ENCODE results near the gene CHD5.

Gene CHD5

DNA sequence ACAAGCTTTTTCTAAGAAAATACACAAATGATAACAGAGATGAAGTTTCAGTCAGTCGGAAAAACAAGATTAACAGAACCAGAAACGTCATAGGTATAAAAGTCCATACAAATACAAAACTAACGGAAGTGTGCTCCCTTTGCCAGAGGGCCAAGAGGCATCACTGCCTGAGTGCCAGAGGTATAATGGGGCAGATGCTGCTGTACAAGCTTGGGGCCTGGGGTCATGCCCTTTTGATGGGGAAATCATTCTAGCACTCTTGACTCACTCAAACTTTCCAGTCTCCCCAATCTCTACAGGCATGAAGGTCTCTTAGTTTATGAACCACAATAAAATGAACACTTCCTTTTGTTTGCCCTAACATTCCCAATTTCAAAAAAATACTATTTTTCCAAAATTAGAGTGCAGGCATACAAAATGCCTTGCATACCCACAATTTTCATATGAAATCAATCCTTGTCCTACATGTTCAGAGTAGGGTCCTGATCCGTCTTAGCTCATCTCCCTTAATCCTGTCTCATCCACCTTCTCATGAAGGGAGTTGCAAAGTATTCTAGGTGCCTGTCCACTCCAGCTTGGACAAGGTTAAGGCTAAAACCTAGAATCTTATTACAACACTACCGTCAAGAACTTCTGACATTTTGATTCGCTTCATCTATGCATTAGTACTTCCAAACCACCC lies 17.8 kb upstream of the CHD5 start:
- no peaks in the 10 kb centered on the region for H3K27me3 ChIP-seq (replicated peaks)
- H3K36me3 ChIP-seq (replicated peaks) = peaks cover 35% of the 10 kb centered on the region
- in situ Hi-C loops (cut with HindIII; ENCODE audit: low pct_ligation_motif_present, low sequenced_read_pairs) = no loop called here
- H3K4me3 ChIP-seq (ENCODE audit: low read depth, low read length) = peak overlapping the region; percentile 97
- TF ChIP-seq, protein P1, sequence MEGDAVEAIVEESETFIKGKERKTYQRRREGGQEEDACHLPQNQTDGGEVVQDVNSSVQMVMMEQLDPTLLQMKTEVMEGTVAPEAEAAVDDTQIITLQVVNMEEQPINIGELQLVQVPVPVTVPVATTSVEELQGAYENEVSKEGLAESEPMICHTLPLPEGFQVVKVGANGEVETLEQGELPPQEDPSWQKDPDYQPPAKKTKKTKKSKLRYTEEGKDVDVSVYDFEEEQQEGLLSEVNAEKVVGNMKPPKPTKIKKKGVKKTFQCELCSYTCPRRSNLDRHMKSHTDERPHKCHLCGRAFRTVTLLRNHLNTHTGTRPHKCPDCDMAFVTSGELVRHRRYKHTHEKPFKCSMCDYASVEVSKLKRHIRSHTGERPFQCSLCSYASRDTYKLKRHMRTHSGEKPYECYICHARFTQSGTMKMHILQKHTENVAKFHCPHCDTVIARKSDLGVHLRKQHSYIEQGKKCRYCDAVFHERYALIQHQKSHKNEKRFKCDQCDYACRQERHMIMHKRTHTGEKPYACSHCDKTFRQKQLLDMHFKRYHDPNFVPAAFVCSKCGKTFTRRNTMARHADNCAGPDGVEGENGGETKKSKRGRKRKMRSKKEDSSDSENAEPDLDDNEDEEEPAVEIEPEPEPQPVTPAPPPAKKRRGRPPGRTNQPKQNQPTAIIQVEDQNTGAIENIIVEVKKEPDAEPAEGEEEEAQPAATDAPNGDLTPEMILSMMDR (IDR thresholded peaks at IDR 0.05; ENCODE audit: low read depth, low read length, missing control alignments) = no peak
- H3K27ac ChIP-seq = peak overlapping the region; percentile 67
- DNase-seq = no peak

DNA sequence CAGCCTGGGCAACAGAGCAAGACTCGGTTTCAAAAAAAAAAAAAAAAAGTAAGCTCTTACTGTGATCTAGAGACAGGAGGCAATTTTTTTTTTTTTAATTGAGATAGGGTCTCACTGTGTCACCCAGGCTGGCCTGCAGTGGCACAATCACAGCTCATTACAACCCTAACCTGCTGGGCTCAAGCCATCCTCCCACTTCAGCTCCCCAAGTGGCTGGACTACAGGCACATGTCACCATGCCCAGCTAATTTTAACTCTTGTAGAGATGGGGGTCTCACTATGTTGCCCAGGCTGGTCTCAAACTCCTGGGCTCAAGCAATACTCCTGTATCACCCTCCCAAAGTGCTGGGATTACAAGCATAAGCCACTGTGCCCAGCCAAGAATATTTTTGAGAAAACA lies 11.8 kb upstream of the CHD5 start:
- H3K4me3 ChIP-seq (ENCODE audit: low read depth, low read length) = no peak overlapping the region
- TF ChIP-seq, protein P1 (IDR thresholded peaks at IDR 0.05; ENCODE audit: low read depth, low read length, missing control alignments) = no peak
- in situ Hi-C loops (cut with HindIII; ENCODE audit: low pct_ligation_motif_present, low sequenced_read_pairs) = no loop called here
- H3K36me3 ChIP-seq (replicated peaks) = peaks cover 73% of the 10 kb centered on the region
- no peaks in the 10 kb centered on the region for H3K27me3 ChIP-seq (replicated peaks)
- no peak overlapping the region for H3K27ac ChIP-seq
- no peak for DNase-seq

DNA sequence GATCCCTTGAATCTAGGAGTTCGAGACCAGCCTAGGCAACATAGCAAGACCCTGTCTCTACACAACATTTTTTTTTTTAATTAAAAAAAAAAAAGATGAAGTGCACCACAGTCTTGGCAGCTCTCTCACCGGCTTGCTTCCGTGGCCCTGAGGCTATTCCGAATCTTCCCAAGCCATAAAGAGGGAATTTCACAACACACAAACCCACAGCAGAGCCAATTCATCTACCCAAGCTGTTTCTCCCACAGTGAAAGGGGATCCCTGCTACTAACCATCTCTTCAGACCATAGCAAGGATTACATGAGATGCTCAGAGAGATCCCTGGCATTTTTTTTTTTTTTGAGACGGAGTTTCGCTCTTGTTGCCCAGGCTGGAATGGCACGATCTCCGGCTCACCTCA lies 8.3 kb upstream of the CHD5 start:
- no peaks in the 10 kb centered on the region for H3K27me3 ChIP-seq (replicated peaks)
- H3K36me3 ChIP-seq (replicated peaks) = peaks cover 65% of the 10 kb centered on the region
- no peak for DNase-seq
- H3K27ac ChIP-seq = no peak overlapping the region
- H3K4me3 ChIP-seq (ENCODE audit: low read depth, low read length) = no peak overlapping the region
- in situ Hi-C loops (cut with HindIII; ENCODE audit: low pct_ligation_motif_present, low sequenced_read_pairs) = no loop called here
- TF ChIP-seq, protein P1 (IDR thresholded peaks at IDR 0.05; ENCODE audit: low read depth, low read length, missing control alignments) = no peak

DNA sequence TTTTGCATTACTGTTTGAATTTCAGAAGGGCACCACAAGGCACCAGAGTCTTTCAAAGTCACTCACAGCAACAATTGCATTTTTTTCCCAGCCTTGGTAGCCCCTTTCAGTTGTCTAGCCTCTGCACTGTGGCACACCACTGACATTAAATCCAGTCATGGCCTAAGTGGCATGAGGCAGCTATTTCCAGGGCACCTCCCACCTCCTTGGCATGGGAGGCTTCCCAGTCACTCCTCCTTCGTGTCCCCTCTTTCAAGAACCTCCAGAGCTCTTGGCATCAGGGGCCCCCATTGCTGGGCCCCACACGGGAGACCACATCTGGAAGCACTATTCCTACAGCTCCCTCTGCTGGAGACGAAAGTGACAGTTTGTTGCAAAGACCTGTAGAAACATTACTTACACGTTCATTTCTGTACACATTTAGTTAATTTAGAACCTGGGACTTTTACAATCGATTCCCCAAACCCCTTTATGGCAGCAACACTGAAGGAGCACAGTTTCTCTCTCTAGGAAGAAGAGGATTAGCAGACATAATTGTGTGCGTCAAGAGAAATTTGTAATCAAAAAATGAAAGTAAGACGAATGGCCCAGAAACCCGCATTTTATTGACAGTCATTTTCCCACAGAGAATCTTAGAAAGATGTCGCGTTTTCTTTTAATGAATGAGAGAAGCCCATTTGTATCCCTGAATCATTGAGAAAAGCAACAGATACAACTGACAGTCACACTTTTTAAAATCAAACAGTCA lies 5.7 kb upstream of the CHD5 start:
- Histone ChIP-seq H3K36me3 (replicated peaks) (peaks cover 46% of the 10 kb centered on the region), H3K27me3 (replicated peaks) (peaks cover 4% of the 10 kb centered on the region), H3K27ac (no peak overlapping the region), H3K4me3 (ENCODE audit: low read depth, low read length) (no peak overlapping the region)
- TF ChIP-seq, protein P1 (IDR thresholded peaks at IDR 0.05; ENCODE audit: low read depth, low read length, missing control alignments) = peak; percentile 72
- in situ Hi-C loops (cut with HindIII; ENCODE audit: low pct_ligation_motif_present, low sequenced_read_pairs) = no loop called here
- DNase-seq = peak; percentile 39

DNA sequence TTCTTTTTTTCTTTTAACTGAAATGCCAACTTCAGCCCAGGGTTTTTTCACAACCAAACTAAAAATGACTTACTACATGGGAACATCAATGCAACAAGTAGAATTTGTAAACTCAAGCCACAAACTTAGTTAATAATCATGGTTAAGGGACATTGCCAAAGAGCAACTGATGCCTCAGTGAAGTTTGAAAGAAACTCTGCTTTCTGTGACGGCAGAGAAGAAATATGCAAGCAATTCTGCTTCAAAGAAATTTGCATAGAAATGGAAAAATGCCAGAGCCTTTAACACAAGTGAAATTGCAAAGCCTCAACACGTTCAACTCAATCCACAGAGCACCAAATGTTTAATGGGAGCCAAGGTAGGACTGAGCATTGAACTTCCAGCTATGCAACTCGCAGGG lies 5.0 kb upstream of the CHD5 start:
- Histone ChIP-seq H3K4me3 (ENCODE audit: low read depth, low read length) (no peak overlapping the region), H3K27me3 (replicated peaks) (peaks cover 11% of the 10 kb centered on the region), H3K27ac (no peak overlapping the region), H3K36me3 (replicated peaks) (peaks cover 40% of the 10 kb centered on the region)
- in situ Hi-C loops (cut with HindIII; ENCODE audit: low pct_ligation_motif_present, low sequenced_read_pairs) = no loop called here
- TF ChIP-seq, protein P1 (IDR thresholded peaks at IDR 0.05; ENCODE audit: low read depth, low read length, missing control alignments) = no peak
- DNase-seq = peak; percentile 31
